ENCODE results near the gene SSBP2.
"Not testable (repeated sequence)": the region's sequence is repeated elsewhere in the genome, so short reads cannot be mapped to it uniquely, and the experiment has no call there.

Gene SSBP2

DNA sequence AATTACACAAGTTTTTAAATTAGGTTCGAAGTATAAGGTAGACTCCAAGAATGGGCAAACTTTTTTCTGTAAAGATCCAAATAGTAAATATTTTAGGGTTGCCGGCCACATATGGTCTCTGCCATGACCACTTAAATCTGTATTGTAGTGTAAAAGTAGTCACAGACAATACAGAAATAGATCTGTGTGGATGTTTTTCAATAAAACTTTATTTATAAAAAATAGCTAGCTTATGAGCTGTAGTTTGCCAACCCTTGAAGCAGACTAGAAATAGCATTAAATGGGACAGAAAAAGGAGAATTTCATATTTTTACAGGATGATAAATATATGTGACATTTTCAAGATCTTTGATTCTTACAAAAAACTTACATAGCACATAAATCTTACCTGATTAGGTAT is 262.0 kb downstream of the SSBP2 start:
- peaks cover 11% of the 10 kb centered on the region for H3K36me3 ChIP-seq (ENCODE audit: low read length)
- TF ChIP-seq, protein P1, sequence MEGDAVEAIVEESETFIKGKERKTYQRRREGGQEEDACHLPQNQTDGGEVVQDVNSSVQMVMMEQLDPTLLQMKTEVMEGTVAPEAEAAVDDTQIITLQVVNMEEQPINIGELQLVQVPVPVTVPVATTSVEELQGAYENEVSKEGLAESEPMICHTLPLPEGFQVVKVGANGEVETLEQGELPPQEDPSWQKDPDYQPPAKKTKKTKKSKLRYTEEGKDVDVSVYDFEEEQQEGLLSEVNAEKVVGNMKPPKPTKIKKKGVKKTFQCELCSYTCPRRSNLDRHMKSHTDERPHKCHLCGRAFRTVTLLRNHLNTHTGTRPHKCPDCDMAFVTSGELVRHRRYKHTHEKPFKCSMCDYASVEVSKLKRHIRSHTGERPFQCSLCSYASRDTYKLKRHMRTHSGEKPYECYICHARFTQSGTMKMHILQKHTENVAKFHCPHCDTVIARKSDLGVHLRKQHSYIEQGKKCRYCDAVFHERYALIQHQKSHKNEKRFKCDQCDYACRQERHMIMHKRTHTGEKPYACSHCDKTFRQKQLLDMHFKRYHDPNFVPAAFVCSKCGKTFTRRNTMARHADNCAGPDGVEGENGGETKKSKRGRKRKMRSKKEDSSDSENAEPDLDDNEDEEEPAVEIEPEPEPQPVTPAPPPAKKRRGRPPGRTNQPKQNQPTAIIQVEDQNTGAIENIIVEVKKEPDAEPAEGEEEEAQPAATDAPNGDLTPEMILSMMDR (IDR thresholded peaks at IDR 0.05; ENCODE audit: insufficient read depth, low read length, poor library complexity, severe bottlenecking) = no peak
- TF ChIP-seq EZH2phosphoT487 (conservative IDR thresholded peaks at IDR 0.05; ENCODE audit: low read length) = no peak

DNA sequence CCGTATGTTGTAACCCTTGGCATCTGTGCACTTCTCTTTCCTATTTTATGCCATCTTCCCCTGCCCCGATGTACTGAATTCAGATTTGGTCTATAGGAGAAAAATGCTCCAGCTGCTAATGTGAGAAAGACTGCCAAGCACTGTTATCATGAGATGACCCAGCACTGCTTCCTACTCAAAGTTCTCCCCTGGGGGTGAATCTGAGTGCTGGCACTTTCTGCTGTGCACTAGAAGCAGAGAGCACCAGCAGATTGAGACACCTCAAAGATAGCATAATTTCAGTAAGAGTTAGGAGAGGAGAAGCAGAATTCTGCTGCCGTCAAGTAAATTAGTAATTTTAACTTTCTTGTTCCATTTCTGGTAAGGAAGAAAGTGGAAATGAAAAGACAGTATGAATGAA is 264.2 kb downstream of the SSBP2 start:
- H3K4me2 ChIP-seq (ENCODE audit: low read depth, low read length, poor library complexity, severe bottlenecking) = no peak overlapping the region
- H3K9me3 ChIP-seq (ENCODE audit: insufficient read depth, low read length) = no peaks in the 10 kb centered on the region
- TF ChIP-seq, protein P1 (IDR thresholded peaks at IDR 0.05; ENCODE audit: insufficient read depth, low read length, poor library complexity, severe bottlenecking) = no peak
- no peak for TF ChIP-seq EZH2phosphoT487 (conservative IDR thresholded peaks at IDR 0.05; ENCODE audit: low read length)
- H4K20me1 ChIP-seq (ENCODE audit: low read depth, low read length) = no peaks in the 10 kb centered on the region
- H3K27me3 ChIP-seq (ENCODE audit: low read length) = no peaks in the 10 kb centered on the region
- H3K27ac ChIP-seq (ENCODE audit: low read depth, low read length) = no peak overlapping the region
- H3K9ac ChIP-seq (ENCODE audit: low read length) = no peak overlapping the region
- peaks cover 11% of the 10 kb centered on the region for H3K36me3 ChIP-seq (ENCODE audit: low read length)
- no peaks in the 10 kb centered on the region for H3K9me2 ChIP-seq (replicated peaks; ENCODE audit: insufficient read depth, low read length)
- no peak overlapping the region for H2AFZ ChIP-seq (ENCODE audit: low read depth, low read length, severe bottlenecking)
- H3K79me2 ChIP-seq (ENCODE audit: insufficient read depth, low read length) = no peaks in the 10 kb centered on the region
- H3F3A ChIP-seq (ENCODE audit: insufficient read depth) = no peaks in the 10 kb centered on the region; the same call in 1 of the 2 replicates
- H3K4me3 ChIP-seq (ENCODE audit: insufficient read depth, low read length, poor library complexity, severe bottlenecking) = no peak overlapping the region

More for the DNA sequence above, 262.0 kb downstream of the SSBP2 start:
- Histone ChIP-seq H2AFZ (ENCODE audit: low read depth, low read length, severe bottlenecking) (no peak overlapping the region), H3K79me2 (ENCODE audit: insufficient read depth, low read length) (no peaks in the 10 kb centered on the region), H3K27ac (ENCODE audit: low read depth, low read length) (no peak overlapping the region), H3F3A (ENCODE audit: insufficient read depth) (no peaks in the 10 kb centered on the region; the same call in 1 of the 2 replicates), H3K9me3 (ENCODE audit: insufficient read depth, low read length) (no peaks in the 10 kb centered on the region), H3K27me3 (ENCODE audit: low read length) (no peaks in the 10 kb centered on the region), H3K4me2 (ENCODE audit: low read depth, low read length, poor library complexity, severe bottlenecking) (no peak overlapping the region), H3K4me3 (ENCODE audit: insufficient read depth, low read length, poor library complexity, severe bottlenecking) (no peak overlapping the region), H3K9ac (ENCODE audit: low read length) (no peak overlapping the region), H3K9me2 (replicated peaks; ENCODE audit: insufficient read depth, low read length) (no peaks in the 10 kb centered on the region), H4K20me1 (ENCODE audit: low read depth, low read length) (no peaks in the 10 kb centered on the region)

DNA sequence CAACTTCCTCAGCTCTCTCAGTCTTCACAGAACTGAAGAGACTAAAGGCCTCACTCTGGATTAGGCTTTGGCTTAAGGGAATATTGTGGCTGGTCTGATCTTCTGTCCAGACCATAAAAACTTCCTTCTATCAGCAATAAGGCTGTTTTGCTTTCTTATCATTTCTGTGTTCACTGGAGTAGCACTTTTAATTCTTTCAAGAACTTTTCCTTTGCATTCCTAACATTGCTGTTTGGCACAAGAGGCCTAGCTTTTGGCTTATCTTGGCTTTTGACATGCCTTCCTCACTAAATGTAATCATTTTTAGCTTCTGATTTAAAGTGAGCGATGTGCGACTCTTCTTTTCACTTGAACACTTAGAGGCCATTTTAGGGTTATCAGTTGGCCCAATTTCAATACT is 268.3 kb downstream of the SSBP2 start:
- H2AFZ ChIP-seq (ENCODE audit: low read depth, low read length, severe bottlenecking) = no peak overlapping the region
- no peaks in the 10 kb centered on the region for H3F3A ChIP-seq (ENCODE audit: insufficient read depth)
- TF ChIP-seq, protein P1 (IDR thresholded peaks at IDR 0.05; ENCODE audit: insufficient read depth, low read length, poor library complexity, severe bottlenecking) = no peak
- no peak for TF ChIP-seq EZH2phosphoT487 (conservative IDR thresholded peaks at IDR 0.05; ENCODE audit: low read length)
- H3K36me3 ChIP-seq (ENCODE audit: low read length) = peaks cover 3% of the 10 kb centered on the region; the same call in 1 of the 2 replicates
- H3K27me3 ChIP-seq (ENCODE audit: low read length) = no peaks in the 10 kb centered on the region
- no peak overlapping the region for H3K9ac ChIP-seq (ENCODE audit: low read length)
- H3K9me2 ChIP-seq (replicated peaks; ENCODE audit: insufficient read depth, low read length) = no peaks in the 10 kb centered on the region
- H3K9me3 ChIP-seq (ENCODE audit: insufficient read depth, low read length) = no peaks in the 10 kb centered on the region
- H3K27ac ChIP-seq (ENCODE audit: low read depth, low read length) = no peak overlapping the region
- H3K4me3 ChIP-seq (ENCODE audit: insufficient read depth, low read length, poor library complexity, severe bottlenecking) = no peak overlapping the region
- H3K79me2 ChIP-seq (ENCODE audit: insufficient read depth, low read length) = no peaks in the 10 kb centered on the region
- H4K20me1 ChIP-seq (ENCODE audit: low read depth, low read length) = no peaks in the 10 kb centered on the region
- no peak overlapping the region for H3K4me2 ChIP-seq (ENCODE audit: low read depth, low read length, poor library complexity, severe bottlenecking)

DNA sequence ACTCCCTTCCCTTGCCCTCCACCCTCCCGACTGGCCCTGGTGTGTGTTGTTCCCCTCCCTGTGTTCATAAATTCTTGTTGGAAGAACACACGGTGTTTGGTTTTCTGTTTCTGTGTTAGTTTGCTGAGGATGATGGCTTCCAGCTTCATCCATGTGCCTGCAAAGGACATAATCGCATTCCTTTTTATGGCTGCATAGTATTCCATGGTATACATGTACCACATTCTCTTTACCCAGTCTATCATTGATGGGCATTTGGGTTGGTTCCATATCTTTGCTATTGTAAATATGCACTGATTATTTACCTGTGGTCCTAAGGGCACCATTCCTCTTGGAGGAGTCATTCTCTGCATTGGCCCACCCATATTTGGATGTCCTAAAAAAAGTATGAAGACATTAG is 277.5 kb downstream of the SSBP2 start:
- H3K9ac ChIP-seq (ENCODE audit: low read length); H3K79me2 ChIP-seq (ENCODE audit: insufficient read depth, low read length); H4K20me1 ChIP-seq (ENCODE audit: low read depth, low read length); H3K4me2 ChIP-seq (ENCODE audit: low read depth, low read length, poor library complexity, severe bottlenecking); H3K9me3 ChIP-seq (ENCODE audit: insufficient read depth, low read length); H2AFZ ChIP-seq (ENCODE audit: low read depth, low read length, severe bottlenecking); H3K4me3 ChIP-seq (ENCODE audit: insufficient read depth, low read length, poor library complexity, severe bottlenecking); H3F3A ChIP-seq (ENCODE audit: insufficient read depth); H3K27ac ChIP-seq (ENCODE audit: low read depth, low read length); H3K27me3 ChIP-seq (ENCODE audit: low read length); H3K9me2 ChIP-seq (replicated peaks; ENCODE audit: insufficient read depth, low read length): not testable (repeated sequence)
- H3K36me3 ChIP-seq (ENCODE audit: low read length) = peaks cover 20% of the 10 kb centered on the region

All from SU-DHL-6 (cell line).